Right hindlimb (tissue), 1 donor: ENCODE data around the gene CCDC63.
"Not testable (repeated sequence)": the region's sequence is repeated elsewhere in the genome, so short reads cannot be mapped to it uniquely, and the experiment has no call there.

ENCODE experiments used
- DNase-seq: peaks from one replicate; pipeline ENCODE4 v3.0.0-alpha.2; 2018

Gene CCDC63

DNA sequence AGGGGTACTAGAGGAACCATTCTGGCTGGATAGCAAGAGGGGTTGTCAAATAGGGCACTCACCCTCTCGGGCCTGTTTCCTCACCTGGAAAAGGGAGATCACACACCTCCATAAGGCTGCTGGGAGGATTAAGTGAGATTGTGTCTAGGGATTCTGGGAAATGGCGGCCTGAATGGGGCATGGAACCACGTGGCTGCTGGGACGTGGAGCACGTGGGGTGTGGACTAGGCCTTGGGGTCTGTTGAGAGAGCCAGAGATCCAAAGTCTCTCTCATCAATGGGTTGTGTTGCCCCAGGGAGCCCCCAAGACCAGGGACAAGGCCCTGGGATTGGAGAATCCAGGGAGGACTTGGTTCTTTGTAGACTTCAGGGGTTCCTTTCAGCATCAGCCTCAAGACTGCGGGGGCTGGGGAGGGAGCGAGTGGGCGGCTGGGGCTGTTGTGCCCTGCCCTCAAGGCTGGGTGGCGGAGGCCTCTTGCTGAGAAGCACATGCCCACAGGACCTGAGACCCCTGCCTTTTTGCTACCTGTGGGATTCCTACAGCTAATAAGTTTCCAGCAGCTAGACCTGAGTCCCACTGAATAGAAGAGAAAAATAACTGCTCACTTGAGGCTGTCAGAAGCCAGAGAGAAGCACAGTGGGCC is 77.0 kb downstream of the CCDC63 start:
- DNase-seq, result no peak

DNA sequence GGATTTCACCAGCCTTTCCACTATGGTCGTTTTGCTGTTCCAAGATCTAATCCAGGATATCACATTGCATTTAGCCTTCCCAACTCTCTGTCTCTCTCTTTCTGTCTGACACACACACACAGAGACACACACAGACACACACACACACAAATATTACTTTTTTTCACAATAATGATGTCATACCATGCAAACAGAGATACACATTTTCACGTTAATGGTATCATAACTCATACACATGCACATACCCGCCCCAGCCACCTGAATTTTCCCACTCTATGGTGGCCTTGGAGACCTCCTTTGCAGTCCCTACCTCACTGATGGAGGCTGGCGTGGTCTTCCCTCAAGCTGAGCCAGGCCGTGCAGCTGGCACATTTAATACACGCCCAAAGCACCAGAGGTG is 80.8 kb downstream of the CCDC63 start:
- DNase-seq, result no peak

- DNase-seq, result no peak
Observed at GRCh38 chr12:110928700-110929099, 81.9 kb downstream of the CCDC63 start.

GRCh38 chr12:110929818-110930217 is 83.0 kb downstream of the CCDC63 start:
- DNase-seq, result no peak

GRCh38 chr12:110930348-110931314 is 83.8 kb downstream of the CCDC63 start:
- DNase-seq, result no peak

GRCh38 chr12:110931315-110931728 is 84.5 kb downstream of the CCDC63 start:
- peak; percentile 68 for DNase-seq

DNA sequence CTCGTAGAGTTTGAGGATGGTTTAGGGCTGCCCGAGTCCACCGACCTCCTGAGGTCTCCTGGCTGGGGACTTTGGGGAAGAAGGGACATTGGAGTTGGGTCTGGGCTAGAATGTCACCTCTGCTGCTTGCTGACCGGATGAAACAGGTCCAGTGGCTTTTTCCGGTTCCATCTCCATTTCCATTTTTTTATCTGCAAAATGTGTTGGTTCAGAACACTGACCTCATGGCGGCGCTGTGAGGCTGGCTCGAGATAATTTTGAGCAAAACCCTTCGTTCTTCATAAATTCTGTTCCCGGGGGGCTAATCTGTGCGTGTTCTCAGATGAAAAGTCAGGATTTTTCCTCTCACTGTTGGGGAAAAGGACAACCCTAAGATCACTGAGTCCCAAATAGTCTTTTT is 85.3 kb downstream of the CCDC63 start:
- no peak for DNase-seq

- DNase-seq, result no peak
Observed at GRCh38 chr12:110933326-110933974, 86.7 kb downstream of the CCDC63 start.

DNA sequence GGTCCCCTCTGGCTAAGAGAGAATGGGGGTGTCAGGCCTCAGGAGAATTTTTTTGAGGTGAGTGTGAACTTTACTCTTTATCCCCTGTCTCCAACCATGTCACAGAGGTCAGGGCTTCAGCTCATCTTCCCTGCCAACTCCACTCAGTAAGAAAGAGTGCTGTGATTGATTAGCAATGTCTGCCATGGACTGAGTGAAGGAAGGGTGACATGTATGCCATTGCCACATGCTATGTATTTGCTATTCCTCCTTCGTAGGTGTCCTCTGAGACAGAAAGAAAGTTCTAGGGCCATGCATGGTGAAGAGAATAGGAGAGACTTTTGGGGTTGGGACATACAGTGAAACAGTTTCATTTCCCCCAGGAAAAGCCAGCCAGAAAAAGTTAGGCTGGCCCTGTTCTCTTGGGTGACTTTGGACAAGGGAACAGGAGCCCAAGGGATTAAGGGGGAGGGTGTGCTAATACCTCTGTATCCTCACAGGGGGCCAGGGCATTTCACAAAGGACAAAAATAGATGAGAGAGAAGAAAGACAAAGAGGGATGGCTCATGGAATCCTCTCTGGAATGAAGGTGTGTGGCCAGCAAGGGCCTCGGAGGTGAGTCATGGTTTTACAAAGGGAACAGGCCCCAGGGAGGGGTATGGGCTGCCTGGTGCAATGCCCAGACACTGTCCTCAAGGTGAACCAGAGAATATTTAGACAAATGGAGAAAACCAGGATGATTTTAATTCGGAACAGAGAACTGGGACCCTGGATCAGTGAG is 87.5 kb downstream of the CCDC63 start:
- no peak for DNase-seq

- no peak for DNase-seq
Observed at GRCh38 chr12:110935588-110935987, 88.8 kb downstream of the CCDC63 start.

- DNase-seq, result no peak
Observed at GRCh38 chr12:110936367-110937103, 89.7 kb downstream of the CCDC63 start.

DNA sequence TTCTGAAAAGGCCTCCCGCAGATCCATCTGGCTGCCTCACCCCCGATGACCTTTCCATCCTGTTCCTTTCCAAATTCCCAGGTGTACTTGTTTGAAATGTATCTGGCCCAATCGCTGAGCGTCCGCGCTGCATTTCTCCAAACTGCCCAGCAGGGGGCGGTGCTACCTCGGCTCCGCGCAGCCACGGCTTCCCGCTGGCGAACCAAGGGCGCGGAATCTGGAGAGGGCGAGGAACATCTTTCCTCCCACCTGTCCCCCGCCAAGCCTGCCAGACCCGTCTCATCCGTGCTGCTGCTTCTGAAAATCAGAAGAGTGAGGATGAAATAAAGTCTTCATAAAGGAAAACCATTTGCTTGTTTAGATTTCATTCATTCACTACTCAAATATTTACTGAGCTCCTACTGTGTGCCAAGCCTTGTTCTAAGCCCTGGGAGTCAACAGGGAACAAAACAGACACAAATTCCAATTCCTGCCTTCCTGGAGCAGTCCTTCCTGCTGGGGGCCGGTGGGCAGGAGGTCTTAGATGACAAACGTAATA is 90.4 kb downstream of the CCDC63 start:
- DNase-seq, result peak; percentile 64

DNA sequence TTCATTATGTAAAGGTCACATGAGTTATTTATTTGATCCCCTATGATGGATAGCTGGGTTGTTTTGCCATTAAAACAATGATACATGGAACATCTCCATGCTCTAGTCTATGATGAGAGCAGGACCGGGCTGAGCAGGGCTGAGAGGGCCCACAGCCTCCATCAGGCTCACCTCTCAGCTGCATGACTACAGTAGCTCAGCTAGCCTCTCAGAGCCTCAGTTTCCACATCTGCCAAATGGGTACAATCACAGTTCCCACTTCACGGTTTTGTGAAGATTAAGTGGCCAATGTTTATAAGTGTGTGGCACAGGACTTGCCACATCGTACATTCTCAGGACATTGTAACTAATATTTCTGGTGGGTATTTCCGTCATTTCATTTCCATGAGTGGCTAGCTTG is 93.5 kb downstream of the CCDC63 start:
- no peak for DNase-seq

DNA sequence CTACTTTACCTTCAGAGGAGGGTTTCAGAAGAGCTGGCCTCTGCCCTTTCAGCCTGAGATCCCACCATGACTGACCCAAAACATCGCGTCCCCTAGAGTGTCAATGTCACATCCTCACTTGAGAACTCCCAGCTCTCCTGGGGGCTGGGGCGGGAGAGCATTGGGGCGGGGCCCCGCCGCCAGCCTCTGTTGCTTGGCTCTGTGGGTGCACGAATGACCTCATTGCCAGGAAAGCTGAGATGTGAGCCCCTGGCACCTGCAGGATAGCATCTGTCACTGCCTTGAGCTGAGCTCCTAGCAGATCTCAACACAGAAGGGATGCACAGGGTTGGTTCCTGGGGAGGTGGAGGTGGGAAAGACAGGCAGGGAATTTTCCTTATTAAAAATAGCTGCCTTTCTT is 94.1 kb downstream of the CCDC63 start:
- DNase-seq, result no peak

DNA sequence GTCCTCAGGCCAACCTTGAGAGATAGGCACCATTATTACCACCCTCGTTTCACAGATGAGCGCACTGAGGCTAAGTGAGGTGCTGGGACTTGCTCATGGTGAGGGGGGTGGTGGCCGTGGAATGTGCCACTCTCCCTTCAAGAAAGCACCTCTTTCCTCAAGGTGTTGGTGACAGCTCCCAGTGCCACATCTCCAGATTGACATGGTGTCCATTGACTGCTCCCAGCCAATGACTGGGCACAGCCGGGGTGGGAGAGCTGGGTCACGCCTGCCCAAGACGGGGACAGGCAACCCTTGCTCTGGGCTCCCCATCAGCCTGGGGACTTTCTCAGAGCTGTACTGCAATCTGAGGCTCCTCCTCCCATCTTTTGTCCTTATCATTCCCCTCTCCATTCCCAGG is 94.6 kb downstream of the CCDC63 start:
- DNase-seq, result no peak

GRCh38 chr12:110943373-110943772 is 96.6 kb downstream of the CCDC63 start:
- no peak for DNase-seq

DNA sequence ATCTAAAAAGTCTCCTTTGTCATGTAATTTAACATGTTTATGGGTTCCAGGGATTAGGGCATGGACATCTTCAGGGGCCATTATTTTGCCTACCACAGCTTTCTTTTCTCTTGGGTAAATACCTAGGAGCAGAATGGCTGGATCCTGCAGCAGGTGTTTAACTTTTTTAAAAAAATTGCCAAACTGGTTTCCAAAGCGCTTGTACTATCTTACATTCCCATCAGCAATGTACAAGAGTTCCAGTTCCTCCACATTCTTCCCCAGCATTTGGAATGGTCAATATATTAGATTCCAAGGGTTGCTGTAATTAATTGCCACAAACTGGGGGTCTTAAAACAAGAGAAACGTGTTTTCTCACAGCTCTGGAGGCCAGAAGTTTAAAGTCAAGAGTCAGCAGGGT is 101.3 kb downstream of the CCDC63 start:
- DNase-seq, result no peak

DNA sequence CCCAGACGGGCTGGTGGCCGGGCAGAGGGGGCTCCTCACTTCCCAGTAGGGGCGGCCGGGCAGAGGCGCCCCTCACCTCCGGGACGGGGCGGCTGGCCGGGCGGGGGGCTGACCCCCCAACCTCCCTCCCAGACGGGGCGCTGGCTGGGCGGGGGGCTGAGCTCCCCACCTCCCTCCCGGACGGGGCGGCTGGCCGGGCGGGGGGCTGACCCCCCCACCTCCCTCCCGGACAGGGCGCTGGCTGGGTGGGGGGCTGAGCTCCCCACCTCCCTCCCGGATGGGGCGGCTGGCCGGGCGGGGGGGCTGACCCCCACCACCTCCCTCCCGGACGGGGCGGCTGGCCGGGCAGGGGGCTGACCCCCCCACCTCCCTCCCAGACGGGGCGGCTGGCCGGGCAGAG is 103.7 kb downstream of the CCDC63 start:
- not testable (repeated sequence) for DNase-seq

GRCh38 chr12:110950867-110951266 is 104.1 kb downstream of the CCDC63 start:
- DNase-seq, result not testable (repeated sequence)
